K562 (cell line): ENCODE measurements around the gene LENG8. TPM values are rescaled to one million over a fixed set of nuclear protein-coding genes. Genes with fewer than 3 reads are reported as not detected.
A peak's percentile ranks its signal among the peaks of the same experiment; 100 is the strongest.

Experiments used
- BRCA1 ChIP-seq, 2 experiments: fragments of 450-650 bp in 1 of 2; sonication (generic) in 1 of 2; formaldehyde crosslinking in 1 of 2; IDR thresholded peaks; 2 replicates each; pipeline versions ENCODE4 v1.5.0 to v1.6.1; 2017 to 2020; ENCODE audit warnings: mild to moderate bottlenecking in 1 of 2, missing genetic modification reagents in 1 of 2
- BRD4 ChIP-seq: fragments of 200-600 bp; sonication (generic); IDR thresholded peaks from 2 replicates; pipeline ENCODE4 v1.6.1; 2017; ENCODE audit warnings: inconsistent platforms
- CCNT2 ChIP-seq: IDR thresholded peaks from 2 replicates; pipeline ENCODE4 v1.6.1; 2011; ENCODE audit warnings: borderline replicate concordance, low read depth, mild to moderate bottlenecking, moderate library complexity, mixed read lengths, low read length; ENCODE audit not compliant: insufficient read length; ENCODE audit errors: extremely low read depth
- DLX4 ChIP-seq: fragments of 250-450 bp; sonication (Bioruptor Pico); IDR thresholded peaks from 2 replicates; pipeline ENCODE4 v1.6.1; 2021; ENCODE audit warnings: mild to moderate bottlenecking
- EGR1 ChIP-seq: fragments of 450-650 bp; conservative IDR thresholded peaks from 2 replicates; pipeline ENCODE4 v1.6.1; 2017; ENCODE audit warnings: mild to moderate bottlenecking
- ETS2 ChIP-seq: IDR thresholded peaks from 2 replicates; pipeline ENCODE4 v1.6.1; 2016; ENCODE audit warnings: borderline replicate concordance, missing genetic modification characterization, mild to moderate bottlenecking, moderate library complexity, missing compliant biosample characterization; ENCODE audit not compliant: poor library complexity, severe bottlenecking
- HDAC1 ChIP-seq, 2 experiments: fragments of 450-650 bp; IDR thresholded peaks; 2 replicates each; pipeline ENCODE4 v1.6.1; 2016 to 2017; ENCODE audit warnings: inconsistent platforms in 1 of 2, mild to moderate bottlenecking in 1 of 2, moderate library complexity in 1 of 2
- HDAC3 ChIP-seq: fragments of 450-650 bp; IDR thresholded peaks from 2 replicates; pipeline ENCODE4 v1.6.1; 2018; ENCODE audit warnings: borderline replicate concordance, mild to moderate bottlenecking, moderate library complexity; ENCODE audit not compliant: partially characterized antibody
- HDAC6 ChIP-seq: IDR thresholded peaks from 2 replicates; pipeline ENCODE4 v1.6.1; 2012; ENCODE audit warnings: low read depth, mild to moderate bottlenecking, control low read depth, inconsistent platforms, low read length, moderate library complexity
- KAT7 ChIP-seq: sonication (generic); formaldehyde crosslinking; IDR thresholded peaks from 2 replicates; pipeline ENCODE4 v1.8.0; 2022; ENCODE audit warnings: missing genetic modification reagents, mild to moderate bottlenecking, borderline replicate concordance
- LEF1 ChIP-seq: fragments of 450-650 bp; IDR thresholded peaks from 2 replicates; pipeline ENCODE4 v1.6.1; 2016; ENCODE audit warnings: mild to moderate bottlenecking
- MXI1 ChIP-seq: IDR thresholded peaks from 2 replicates; pipeline ENCODE4 v1.6.1; 2011; ENCODE audit warnings: low read depth, mild to moderate bottlenecking, improper control_type of control experiment, low read length
- NFATC3 ChIP-seq: fragments of 450-650 bp; IDR thresholded peaks from 2 replicates; pipeline ENCODE4 v1.6.1; 2017; ENCODE audit warnings: mild to moderate bottlenecking
- NR2C2 ChIP-seq, 2 experiments: fragments of 200-800 bp in 1 of 2; sonication (Bioruptor generic) in 1 of 2; sonication (generic) in 1 of 2; formaldehyde crosslinking in 1 of 2; IDR thresholded peaks; 2 replicates each; pipeline versions ENCODE4 v1.6.1 to v1.8.0; 2016 to 2022; ENCODE audit warnings: mild to moderate bottlenecking in 1 of 2, missing compliant biosample characterization in 1 of 2, missing genetic modification characterization in 1 of 2, missing genetic modification reagents in 1 of 2
- NR4A1 ChIP-seq, 2 experiments: fragments of 250-450 bp in 1 of 2; fragments of 450-650 bp in 1 of 2; sonication (Bioruptor Pico) in 1 of 2; IDR thresholded peaks; 2 replicates each; pipeline versions ENCODE4 v1.4.0 to v1.6.1; 2016 to 2020; ENCODE audit warnings: mild to moderate bottlenecking in 2 of 2, missing compliant biosample characterization in 1 of 2, missing genetic modification characterization in 1 of 2, moderate library complexity in 1 of 2
- NUFIP1 ChIP-seq: fragments of 450-650 bp; IDR thresholded peaks from 2 replicates; pipeline ENCODE4 v1.6.1; 2018; ENCODE audit not compliant: partially characterized antibody
- PHF21A ChIP-seq: fragments of 450-650 bp; IDR thresholded peaks from 2 replicates; pipeline ENCODE4 v1.6.1; 2017; ENCODE audit warnings: low read depth, borderline replicate concordance
- POU5F1 ChIP-seq: fragments of 150-350 bp; IDR thresholded peaks from 2 replicates; pipeline ENCODE4 v1.6.1; 2014; ENCODE audit warnings: borderline replicate concordance, low read length, low read depth, mild to moderate bottlenecking; ENCODE audit not compliant: partially characterized antibody
- PYGO2 ChIP-seq: fragments of 450-650 bp; IDR thresholded peaks from 2 replicates; pipeline ENCODE4 v1.6.1; 2016; ENCODE audit warnings: mild to moderate bottlenecking, missing genetic modification characterization, moderate library complexity, missing compliant biosample characterization
- RBBP5 ChIP-seq: fragments of 200-600 bp; sonication (generic); IDR thresholded peaks from 2 replicates; pipeline ENCODE4 v1.6.1; 2012; ENCODE audit warnings: borderline replicate concordance, mild to moderate bottlenecking, low read length, control low read depth, inconsistent platforms; ENCODE audit not compliant: insufficient read depth, poor library complexity, severe bottlenecking
- SMARCA4 ChIP-seq: fragments of 450-650 bp; IDR thresholded peaks from 2 replicates; pipeline ENCODE4 v1.6.1; 2016
- TAL1 ChIP-seq: fragments of 450-650 bp; IDR thresholded peaks from 2 replicates; pipeline ENCODE4 v1.6.1; 2016; ENCODE audit warnings: mild to moderate bottlenecking
- THRB ChIP-seq: fragments of 450-650 bp; formaldehyde crosslinking; conservative IDR thresholded peaks from 2 replicates; pipeline ENCODE4 v1.4.0; 2022; ENCODE audit warnings: mild to moderate bottlenecking, missing genetic modification characterization
- ZFP1 ChIP-seq: fragments of 450-650 bp; formaldehyde crosslinking; IDR thresholded peaks from 2 replicates; pipeline ENCODE4 v1.4.0; 2020; ENCODE audit warnings: mild to moderate bottlenecking, mixed read lengths
- ZNF436 ChIP-seq: fragments of 250-450, 450-650 bp; sonication (Bioruptor Pico); formaldehyde crosslinking; IDR thresholded peaks from 2 replicates; pipeline ENCODE4 v1.7.0; 2020; ENCODE audit warnings: mild to moderate bottlenecking
- ZNF76 ChIP-seq: fragments of 250-450 bp; sonication (Bioruptor Pico); IDR thresholded peaks from 2 replicates; pipeline ENCODE4 v1.4.0; 2020; ENCODE audit warnings: mild to moderate bottlenecking, moderate library complexity, borderline replicate concordance
- ZNF77 ChIP-seq: fragments of 250-450 bp; sonication (Bioruptor Pico); IDR thresholded peaks from 2 replicates; pipeline ENCODE4 v1.5.0; 2020
- ZNF778 ChIP-seq: fragments of 450-650 bp; formaldehyde crosslinking; IDR thresholded peaks from 2 replicates; pipeline ENCODE4 v1.4.0; 2020; ENCODE audit warnings: mild to moderate bottlenecking, moderate library complexity
- polyA plus RNA-seq, 8 experiments: library from polyadenylated mRNA; depleted of rRNA in 4 of 8; stranded (reverse) in 5 of 8; unstranded in 3 of 8; fragments of >200 nt; fragmentation: Nextera tagmentation in 2 of 8; fragmentation: Illumina TruSeq in 1 of 8; extraction: Ambion mirVana in 2 of 8; extraction: Trizol in 1 of 8; gene quantifications; 2 replicates each; pipeline versions ENCODE4 v1.2.1 to v1.2.3, GENCODE V29; 2011 to 2014; ENCODE audit warnings: inconsistent platforms in 1 of 8, missing spikeins in 1 of 8
- total RNA-seq, 7 experiments: library from RNA; depleted of rRNA in 6 of 7; stranded (reverse); fragments of >200 nt in 6 of 7; fragmentation: Illumina TruSeq in 2 of 7; extraction: Trizol in 2 of 7; gene quantifications; 2 replicates each; pipeline versions ENCODE4 v1.2.1 to v1.2.3, GENCODE V29; 2011 to 2021; ENCODE audit warnings: low replicate concordance in 1 of 7

Gene LENG8
- total and polyA plus RNA-seq, 9 of the 15 experiments (the other 6 are each of a cell fraction or from before 2014, with no cell fraction given), result 0.74 to 146 (median 28.1) TPM

GRCh38 chr19:54464630-54465425 lies 15.8 kb downstream of the LENG8 start (continued):
- TF ChIP-seq PYGO2 (tag) (no peak), NR2C2 (CRISPR knock-in tag; IDR thresholded peaks at IDR 0.05) (no peak), NR2C2 (tag; IDR thresholded peaks at IDR 0.05) (peak; percentile 54; the same call in 1 of the 2 replicates), ZNF436 (CRISPR knock-in tag) (no peak), MXI1 (no peak), KAT7 (CRISPR knock-in tag) (no peak), SMARCA4 (no peak), BRCA1 (IDR thresholded peaks at IDR 0.05) (no peak), BRCA1 (CRISPR knock-in tag; IDR thresholded peaks at IDR 0.05) (no peak), POU5F1 (no peak), THRB (CRISPR knock-in tag) (no peak), HDAC3 (no peak), DLX4 (CRISPR knock-in tag) (no peak), RBBP5 (peak; percentile 71), ZNF77 (no peak), PHF21A (no peak), NR4A1 (CRISPR knock-in tag; IDR thresholded peaks at IDR 0.05) (no peak), NR4A1 (tag; IDR thresholded peaks at IDR 0.05) (no peak), ZFP1 (CRISPR knock-in tag) (no peak), ETS2 (tag) (no peak), ZNF76 (CRISPR knock-in tag) (no peak), NUFIP1 (no peak), ZNF778 (CRISPR knock-in tag) (no peak), TAL1 (no peak), EGR1 (0 out of 2 replicates have a peak, but pooled peaks have one; percentile 16), CCNT2 (peak; percentile 66), NFATC3 (no peak), BRD4 (no peak), HDAC1 (IDR thresholded peaks at IDR 0.05) (peak in 1 of 2 experiments; percentile 59; a peak in 1 of 4 replicates), HDAC6 (no peak), LEF1 (0 out of 2 replicates have a peak, but pooled peaks have one; percentile 16)
